B cell (primary cell): ENCODE data around the gene MS4A4E. TPM values are rescaled to one million over a fixed set of nuclear protein-coding genes. Genes with fewer than 3 reads are reported as not detected.

Source experiments
- ATAC-seq: fragments of 200-7000 bp; cut with Tn5 transposase; one replicate; pipeline ENCODE4 v1.10.0; 2021; ENCODE audit warnings: low read depth, mild to moderate bottlenecking, moderate number of reproducible peaks, moderate library complexity
- CTCF ChIA-PET: fragments of 350-600 bp; sonication (Branson Sonifier 250); formaldehyde crosslinking; loops from one replicate; lab custom pipeline; 2021; ENCODE audit warnings: antibody characterized with exemption, inconsistent platforms; lab: Charles Lee
- POLR2A ChIA-PET: fragments of 350-600 bp; sonication (Branson Sonifier 250); formaldehyde crosslinking; loops from one replicate; lab custom pipeline; 2021; ENCODE audit warnings: antibody characterized with exemption; lab: Charles Lee
- DNase-seq: peaks from one replicate; pipeline ENCODE4 v3.0.0; 2013
- H2AFZ ChIP-seq: 2 replicates; pipeline ENCODE4 v1.6.1; 2012; ENCODE audit warnings: mild to moderate bottlenecking, low read depth, low read length; ENCODE audit not compliant: insufficient read depth, poor library complexity, severe bottlenecking
- H3K27ac ChIP-seq, 2 donors: 1 replicate in 1 of 2; 2 replicates in 1 of 2; pipeline ENCODE4 v1.5.1; 2012 to 2013; ENCODE audit warnings: low read length in 2 of 2, mild to moderate bottlenecking in 2 of 2, moderate library complexity in 1 of 2
- H3K27me3 ChIP-seq, 4 experiments: fragments of 200-600 bp in 1 of 4; sonication (generic) in 1 of 4; replicated peaks in 1 of 4; 1 replicate in 2 of 4; 2 replicates in 2 of 4; pipeline versions ENCODE4 v1.6.1 to v1.7.0; 2013 to 2016; ENCODE audit warnings: low read length in 3 of 4, mild to moderate bottlenecking in 2 of 4, mixed read lengths in 1 of 4, moderate library complexity in 1 of 4; ENCODE audit not compliant: insufficient read depth in 4 of 4, control insufficient read depth in 3 of 4; ENCODE audit errors: control extremely low read depth in 1 of 4
- H3K36me3 ChIP-seq, 2 experiments: replicated peaks in 1 of 2; 1 replicate in 1 of 2; 2 replicates in 1 of 2; pipeline versions ENCODE4 v1.6.1 to v1.7.1; 2013; ENCODE audit warnings: low read length in 1 of 2; ENCODE audit not compliant: insufficient read depth in 2 of 2, control insufficient read depth in 1 of 2; ENCODE audit errors: control extremely low read depth in 1 of 2, extremely low read depth in 1 of 2
- H3K4me1 ChIP-seq, 2 donors: fragments of 200-600 bp in 1 of 2; sonication (generic) in 1 of 2; 1 replicate in 1 of 2; 2 replicates in 1 of 2; pipeline versions ENCODE4 v1.5.1 to v1.6.1; 2013 to 2017; ENCODE audit warnings: low read length in 2 of 2; ENCODE audit not compliant: control insufficient read depth in 2 of 2, insufficient read depth in 2 of 2
- H3K4me2 ChIP-seq: replicated peaks from 2 replicates; pipeline ENCODE3; 2012; ENCODE audit warnings: mild to moderate bottlenecking, low read depth, low read length; ENCODE audit not compliant: poor library complexity, severe bottlenecking
- H3K4me3 ChIP-seq, 5 experiments: fragments of 200-600 bp in 1 of 5; sonication (generic) in 1 of 5; 1 replicate in 3 of 5; 2 replicates in 2 of 5; pipeline versions ENCODE4 v1.5.1 to v1.7.0; 2011 to 2016; ENCODE audit warnings: low read length in 4 of 5, mild to moderate bottlenecking in 4 of 5, low read depth in 2 of 5, control low read depth in 1 of 5, moderate library complexity in 1 of 5; ENCODE audit not compliant: insufficient read depth in 1 of 5; ENCODE audit errors: control extremely low read depth in 1 of 5, extremely low read depth in 1 of 5
- H3K79me2 ChIP-seq: fragments of 200-600 bp; sonication (generic); one replicate; pipeline ENCODE4 v1.6.0; 2016; ENCODE audit warnings: low read length; ENCODE audit not compliant: control insufficient read depth, insufficient read depth
- H3K9ac ChIP-seq: fragments of 200-600 bp; sonication (generic); 2 replicates; pipeline ENCODE4 v1.6.1; 2017; ENCODE audit warnings: mild to moderate bottlenecking, low read length, moderate library complexity
- H3K9me3 ChIP-seq, 3 donors: one replicate each; pipeline versions ENCODE4 v1.6.1 to v1.7.1; 2013; ENCODE audit warnings: low read length in 2 of 3; ENCODE audit not compliant: control insufficient read depth in 2 of 3, insufficient read depth in 1 of 3; ENCODE audit errors: control extremely low read depth in 1 of 3
- H4K20me1 ChIP-seq: 2 replicates; pipeline ENCODE4 v1.6.0; 2012; ENCODE audit warnings: mild to moderate bottlenecking, low read length; ENCODE audit not compliant: insufficient read depth, control insufficient read depth, poor library complexity, severe bottlenecking
- H3K27ac Mint-ChIP-seq: one replicate; pipeline ENCODE4 v1.8.0; 2021; ENCODE audit warnings: mixed read lengths
- H3K27me3 Mint-ChIP-seq: one replicate; pipeline ENCODE4 v1.8.0; 2021; ENCODE audit warnings: mixed read lengths
- H3K4me1 Mint-ChIP-seq: one replicate; pipeline ENCODE4 v1.8.0; 2021; ENCODE audit warnings: mixed read lengths
- H3K4me3 Mint-ChIP-seq: one replicate; pipeline ENCODE4 v1.8.0; 2021; ENCODE audit warnings: mixed read lengths
- H3K9me3 Mint-ChIP-seq: one replicate; pipeline ENCODE4 v1.8.0; 2022; ENCODE audit warnings: mixed read lengths; ENCODE audit not compliant: insufficient read depth
- CTCF ChIP-seq: fragments of 200-600 bp; IDR thresholded peaks from one replicate; pipeline ENCODE4 v1.8.0; 2022; ENCODE audit warnings: antibody characterized with exemption, mild to moderate bottlenecking
- EZH2 ChIP-seq: IDR thresholded peaks from 2 replicates; pipeline ENCODE4 v1.6.1; 2012; ENCODE audit warnings: borderline replicate concordance, low read depth, mild to moderate bottlenecking, moderate library complexity, low read length; ENCODE audit not compliant: insufficient read depth, poor library complexity, severe bottlenecking
- WGBS: methylation state at CpG from one replicate; pipeline ENCODE4 v1.1.5; 2013; ENCODE audit warnings: missing lambda C conversion rate; ENCODE audit not compliant: insufficient coverage; 5-methylcytosine and 5-hydroxymethylcytosine counted together
- intact Hi-C: fragments of 100-400 bp; cut with micrococcal nuclease; formaldehyde crosslinking; loops from one replicate; pipeline ENCODE4 v1.10.0; 2022
- polyA plus RNA-seq: library from polyadenylated mRNA; depleted of rRNA; stranded (reverse); fragments of >200 nt; gene quantifications from 2 replicates; pipeline ENCODE4 v1.2.3, GENCODE V29; 2012
- total RNA-seq, 2 donors: library from RNA; stranded (reverse); fragments of 120-200 nt in 1 of 2; gene quantifications; 1 replicate in 1 of 2; 2 replicates in 1 of 2; pipeline versions ENCODE4 v1.2.3 to v1.2.4, GENCODE V29; 2013 to 2022

Gene MS4A4E
- total and polyA plus RNA-seq, 2 donors (not counting 1 experiment from before 2014, with no cell fraction given) = 0.27 to 0.42 TPM

GRCh38 chr11:60280412-60280811, 37.5 kb upstream of the MS4A4E start, which contains the start of gene MS4A4A:
TSS of gene MS4A4A (plus strand) at chr11:60280666. CDS start at chr11:60280676, 10 bp downstream.
- no peak for TF ChIP-seq EZH2
- no peak for TF ChIP-seq CTCF
- Histone ChIP-seq H3K79me2 (no peaks in the 10 kb centered on the region), H3K4me1 (peaks cover 18 to 23% of the 10 kb centered on the region in 2 donors), H3K9ac (no peak within 1 kb of the TSS), H2AFZ (peak within 1 kb of the TSS; percentile 5), H3K27me3 (no peaks in the 10 kb centered on the region), H4K20me1 (no peaks in the 10 kb centered on the region), H3K27ac (peak within 1 kb of the TSS in 1 of 2 donors; percentile 12), H3K4me3 (peak within 1 kb of the TSS in 1 of 5 experiments; percentile 15), H3K9me3 (no peaks in the 10 kb centered on the region), H3K36me3 (no peaks in the 10 kb centered on the region), H3K4me2 (peak within 1 kb of the TSS; percentile 18)
- ATAC-seq (peak; percentile 100), DNase-seq (peak; percentile 82)
- Mint-ChIP-seq H3K4me1 (peaks cover 17% of the 10 kb centered on the region), H3K9me3 (no peaks in the 10 kb centered on the region), H3K4me3 (peak within 1 kb of the TSS; percentile 38), H3K27me3 (no peaks in the 10 kb centered on the region), H3K27ac (peak within 1 kb of the TSS; percentile 66)
- ChIA-PET CTCF (interaction anchor here (2.1 kb wide), 1 partner anchor 65 kb away, joined by 5 read pairs; no protein-coding TSS in a partner anchor), POLR2A (no interaction called here)
- WGBS = no CpG with 5 or more reads among the region's 3 CpGs
- intact Hi-C loops = no loop called here

- POLR2A ChIA-PET = no interaction called here
- Histone ChIP-seq H2AFZ (no peak overlapping the region), H3K4me1 (no peaks in the 10 kb centered on the region), H3K27me3 (no peaks in the 10 kb centered on the region), H3K9me3 (peaks cover 0 to 5% (median 0%) of the 10 kb centered on the region in 3 donors), H3K4me3 (no peak overlapping the region), H4K20me1 (no peaks in the 10 kb centered on the region), H3K36me3 (no peaks in the 10 kb centered on the region), H3K79me2 (no peaks in the 10 kb centered on the region), H3K9ac (no peak overlapping the region), H3K27ac (no peak overlapping the region), H3K4me2 (no peak overlapping the region)
- H3K4me1 Mint-ChIP-seq = peaks cover 3% of the 10 kb centered on the region
- H3K27me3 Mint-ChIP-seq = no peaks in the 10 kb centered on the region
- CTCF ChIA-PET = interaction anchor here (1.0 to 1.9 kb wide), 4 partner anchors 10 to 71 kb away, joined by 3 to 7 read pairs (median 4); no protein-coding TSS in a partner anchor
- TF ChIP-seq CTCF (no peak), EZH2 (no peak)
- no peak overlapping the region for H3K4me3 Mint-ChIP-seq
- DNase-seq = no peak
- intact Hi-C loops = no loop called here
- no peaks in the 10 kb centered on the region for H3K9me3 Mint-ChIP-seq
- no peak for ATAC-seq
- H3K27ac Mint-ChIP-seq = no peak overlapping the region
These were observed 31.5 kb upstream of the MS4A4E start for GRCh38 chr11:60274416-60274815.
